Stimulated activated CD4-positive, alpha-beta T cell treated with anti-CD3 and anti-CD28 coated beads, Interleukin-2, amount 100 ng/mL, for 48 hours (primary cell): ENCODE data around the gene DMAC2.
"Not testable (repeated sequence)": the region's sequence is repeated elsewhere in the genome, so short reads cannot be mapped to it uniquely, and the experiment has no call there.

ENCODE experiments used
- DNase-seq, 2 donors: peaks; one replicate each; pipeline ENCODE4 v3.0.0-alpha.2; 2020

Gene DMAC2

GRCh38 chr19:41397086-41398049 is 42.3 kb downstream of the DMAC2 start, which contains the start of the genes BCKDHA and EXOSC5:
TSS of gene BCKDHA (plus strand) at chr19:41397818. CDS start at chr19:41397828, 10 bp downstream.
TSS of gene EXOSC5 (minus strand) at chr19:41397359. CDS start at chr19:41397328, 31 bp downstream.
- peak; percentile 96 to 97 for DNase-seq

DNA sequence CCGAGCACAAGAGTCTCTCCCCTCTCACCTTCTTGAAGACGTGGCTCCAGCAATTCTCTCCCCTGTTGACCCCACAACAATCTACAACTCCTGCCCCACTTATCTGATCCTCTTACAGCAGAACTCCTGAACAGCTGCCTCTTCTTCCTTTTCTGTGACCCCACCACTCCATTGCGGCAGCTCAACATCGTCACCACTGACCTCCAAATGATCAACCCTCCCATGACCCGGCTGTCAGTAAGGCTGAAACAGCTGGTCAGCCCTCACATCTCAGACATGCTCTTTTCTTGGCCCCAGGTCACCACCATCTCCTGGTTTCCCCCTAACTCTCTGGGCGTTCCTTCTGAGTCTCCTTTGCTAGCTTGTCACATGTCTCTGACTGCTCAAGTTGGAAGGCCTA is 44.4 kb downstream of the DMAC2 start:
- DNase-seq, result no peak

DNA sequence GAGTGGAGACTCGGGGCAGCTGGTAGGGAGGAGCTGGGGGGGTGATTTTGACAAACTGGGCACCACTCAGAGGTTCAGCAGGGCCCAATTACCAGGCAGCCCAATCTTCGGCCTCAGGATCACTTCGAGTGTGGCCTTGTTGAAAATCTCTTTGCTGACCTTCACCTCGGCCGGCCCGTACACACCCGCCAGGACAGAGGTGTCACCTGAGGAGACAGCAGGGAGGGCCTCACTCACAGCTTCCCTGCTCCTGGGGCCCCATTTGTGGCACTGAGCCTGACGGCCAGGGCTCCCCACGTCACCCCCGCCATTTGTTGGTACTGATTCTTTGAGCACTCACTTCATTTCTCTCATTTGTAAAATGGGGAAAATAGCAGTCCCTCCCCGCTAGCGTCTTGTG is 46.9 kb downstream of the DMAC2 start:
- no peak for DNase-seq

DNA sequence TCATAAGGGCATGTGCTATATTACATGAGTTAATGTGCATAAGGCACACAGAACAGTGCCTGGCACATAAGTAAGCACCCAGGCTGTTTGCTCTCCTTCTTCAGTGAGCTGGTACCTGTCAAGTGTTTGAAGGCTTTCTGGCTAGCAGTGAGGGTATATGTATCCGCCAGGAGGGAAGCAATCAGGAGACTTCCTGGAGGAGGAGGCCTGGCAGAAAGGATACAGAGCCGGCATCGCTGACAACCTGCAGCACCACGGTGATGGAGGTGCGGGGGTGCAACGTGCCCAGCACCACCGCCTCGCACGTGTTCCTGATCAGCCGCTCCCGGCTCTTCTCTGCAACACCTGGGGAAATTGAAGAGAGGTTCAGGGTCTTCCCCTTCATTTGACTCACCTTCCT is 48.1 kb downstream of the DMAC2 start:
- DNase-seq, result no peak

DNA sequence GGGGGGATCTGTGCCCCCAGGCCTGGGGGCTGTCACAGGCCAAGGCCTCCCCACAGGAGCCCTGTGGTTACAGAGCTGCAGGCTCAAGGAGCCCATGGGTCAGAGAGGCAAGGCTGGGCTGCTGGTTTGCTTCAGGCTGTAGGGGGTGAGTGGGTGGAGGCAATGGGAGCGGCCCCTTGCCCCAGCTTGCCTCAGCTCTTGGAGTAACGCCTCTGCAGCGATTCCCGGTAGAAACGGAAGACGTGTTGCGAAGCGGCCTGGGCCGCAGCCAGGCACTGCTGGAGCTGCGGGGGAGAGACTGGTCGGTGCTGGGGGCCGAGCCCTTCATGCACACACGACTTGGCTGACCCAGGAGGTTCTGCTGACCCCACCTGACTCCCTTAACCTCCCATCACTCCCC is 53.3 kb downstream of the DMAC2 start:
- no peak for DNase-seq

GRCh38 chr19:41384351-41384750 is 55.4 kb downstream of the DMAC2 start:
- DNase-seq, result no peak

DNA sequence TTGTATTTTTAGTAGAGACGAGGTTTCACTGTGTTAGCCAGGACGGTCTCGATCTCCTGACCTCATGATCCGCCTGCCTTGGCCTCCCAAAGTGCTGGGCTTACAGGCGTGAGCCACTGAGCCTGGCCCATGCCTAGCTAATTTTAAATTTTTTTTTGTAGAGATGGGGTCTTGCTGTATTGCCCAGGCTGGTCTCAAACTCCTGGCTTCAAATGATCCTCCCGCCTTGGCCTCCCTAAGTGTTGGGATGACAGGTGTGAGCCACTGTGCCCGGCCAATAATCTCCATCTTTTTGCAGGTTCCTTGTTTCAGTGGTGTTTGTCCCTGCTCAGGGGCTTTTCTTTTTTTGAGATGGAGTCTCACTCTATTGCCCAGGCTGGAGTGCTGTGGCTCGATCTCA is 58.2 kb downstream of the DMAC2 start:
- DNase-seq, result not testable (repeated sequence)
